HG02884 (cell line): Measurements from ENCODE around the gene LY6G6C.
"Not testable (repeated sequence)": the region's sequence is repeated elsewhere in the genome, so short reads cannot be mapped to it uniquely, and the experiment has no call there.

Source experiments
- ATAC-seq: cut with Tn5 transposase; IDR thresholded peaks from one replicate; pipeline ENCODE4 v1.9.1; 2021; ENCODE audit warnings: mild to moderate bottlenecking, moderate library complexity; ENCODE audit not compliant: unreplicated experiment

LY6G6C gene

DNA sequence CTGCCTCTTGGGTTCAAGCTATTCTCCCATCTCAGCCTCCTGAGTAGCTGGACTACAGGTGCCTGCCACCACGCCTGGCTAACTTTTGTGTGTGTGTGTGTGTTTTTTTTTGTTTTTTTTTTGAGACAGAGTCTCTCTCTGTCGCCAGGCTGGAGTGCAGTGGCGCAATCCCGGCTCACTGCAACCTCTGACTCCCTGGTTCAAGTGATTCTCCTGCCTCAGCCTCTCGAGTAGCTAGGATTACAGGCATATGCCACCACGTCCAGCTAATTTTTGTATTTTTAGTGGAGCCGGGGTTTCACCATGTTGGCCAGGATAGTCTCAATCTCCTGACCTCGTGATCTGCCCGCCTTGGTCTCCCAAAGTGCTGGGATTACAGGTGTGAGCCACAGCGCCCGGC lies 12.4 kb downstream of the LY6G6C start:
- not testable (repeated sequence) for ATAC-seq

GRCh38 chr6:31708224-31708623 lies 13.3 kb downstream of the LY6G6C start:
- ATAC-seq = no peak

DNA sequence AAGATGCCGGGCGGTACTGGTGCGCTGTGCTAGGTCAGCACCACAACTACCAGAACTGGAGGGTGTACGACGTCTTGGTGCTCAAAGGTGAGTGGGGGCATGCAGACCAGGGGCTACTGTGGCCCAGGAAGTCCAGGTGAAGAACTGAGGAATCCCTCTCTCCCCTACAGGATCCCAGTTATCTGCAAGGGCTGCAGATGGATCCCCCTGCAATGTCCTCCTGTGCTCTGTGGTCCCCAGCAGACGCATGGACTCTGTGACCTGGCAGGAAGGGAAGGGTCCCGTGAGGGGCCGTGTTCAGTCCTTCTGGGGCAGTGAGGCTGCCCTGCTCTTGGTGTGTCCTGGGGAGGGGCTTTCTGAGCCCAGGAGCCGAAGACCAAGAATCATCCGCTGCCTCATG lies 13.8 kb downstream of the LY6G6C start:
- no peak for ATAC-seq

DNA sequence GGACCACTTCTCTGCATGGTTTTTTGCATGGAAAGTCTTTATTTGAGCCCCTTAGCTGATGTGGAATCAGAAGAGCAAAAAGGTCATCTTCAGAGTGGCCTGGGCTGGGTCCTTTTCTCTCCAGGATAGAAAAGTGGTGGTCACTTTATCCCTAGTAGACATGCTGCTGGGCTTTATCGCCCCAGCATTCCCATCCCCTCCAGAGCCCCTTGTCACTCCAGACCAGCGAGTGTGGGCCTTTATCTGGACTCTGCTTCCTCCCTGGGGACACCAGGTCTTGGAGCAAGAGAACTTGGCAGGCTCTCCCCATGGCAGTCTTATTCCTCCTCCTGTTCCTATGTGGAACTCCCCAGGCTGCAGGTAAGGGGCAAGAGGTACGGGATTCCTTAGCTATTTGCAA lies 14.9 kb downstream of the LY6G6C start, which contains the start of gene LY6G6F:
Gene LY6G6F, plus strand, starts transcription at position 268 of the 400 bp plus-strand sequence. Its CDS starts 41 bp downstream, at position 309.
- ATAC-seq = no peak

DNA sequence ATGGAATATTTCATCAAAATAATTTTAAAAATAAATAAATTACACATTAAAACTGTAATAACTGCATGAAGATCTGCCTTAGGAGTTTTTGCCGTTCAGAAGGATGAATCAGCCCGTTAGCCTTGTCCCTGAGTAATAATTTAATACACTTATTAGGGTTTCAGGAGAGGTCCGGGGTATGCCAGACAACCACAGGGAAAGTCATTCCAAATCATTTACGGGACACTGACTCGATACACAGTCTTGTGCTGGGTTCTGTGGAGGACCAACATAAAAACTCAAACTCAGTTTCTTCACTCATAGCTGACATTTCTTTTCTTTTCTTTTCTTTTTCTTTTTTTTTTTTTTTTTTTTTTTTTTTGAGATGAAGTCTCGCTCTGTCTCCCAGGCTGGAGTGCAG lies 15.6 kb downstream of the LY6G6C start:
- no peak for ATAC-seq

DNA sequence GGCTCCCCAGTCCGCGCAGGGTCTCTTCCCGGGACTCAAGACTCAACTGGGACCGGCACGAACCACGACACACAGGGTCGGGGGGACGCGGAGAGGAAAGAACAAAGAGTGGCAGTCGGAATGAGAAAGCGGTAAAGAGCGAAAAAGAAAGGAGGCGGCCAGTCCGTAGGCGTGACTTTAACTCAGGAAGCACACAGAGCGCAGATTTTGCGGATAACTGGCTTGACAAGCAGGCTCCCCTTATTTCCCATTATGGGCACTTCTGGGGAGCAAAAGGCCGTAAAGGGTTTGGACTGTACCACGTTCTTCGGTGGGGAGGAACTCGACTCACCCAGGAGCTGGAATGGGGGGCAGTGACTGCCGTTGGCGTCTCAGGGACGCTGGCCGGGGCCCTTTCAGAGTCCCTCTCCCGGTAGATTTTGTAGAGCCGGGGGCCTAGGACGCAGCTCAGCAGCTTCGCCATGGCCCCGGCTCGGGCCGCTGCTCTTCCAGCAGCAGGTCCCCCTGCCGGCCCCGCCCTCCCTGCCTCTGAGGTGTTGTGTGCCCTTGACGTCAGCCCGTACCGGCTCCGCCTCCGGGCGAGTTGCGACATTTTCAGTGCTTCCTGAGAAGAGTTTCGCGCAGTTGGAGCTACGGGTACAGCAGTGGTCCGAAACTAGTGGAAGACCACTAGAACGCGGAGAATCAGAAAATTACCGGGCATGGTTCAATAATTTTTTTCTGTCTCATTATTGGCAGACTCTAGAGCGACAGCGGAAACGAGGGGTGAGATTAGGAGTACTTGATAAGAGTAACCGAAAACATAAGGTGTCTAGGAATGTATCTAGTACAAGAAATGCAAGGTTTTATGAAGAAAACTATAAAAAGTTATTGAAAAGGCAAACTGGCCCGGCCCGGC lies 18.5 kb downstream of the LY6G6C start, which contains the start of gene ABHD16A:
Gene ABHD16A, minus strand, starts transcription at position 506 of the 898 bp plus-strand sequence. Its CDS starts 43 bp downstream, at position 463.
- peak; percentile 80 for ATAC-seq

- ATAC-seq = no peak
Observed at GRCh38 chr6:31702405-31702818, 19.1 kb downstream of the LY6G6C start.

DNA sequence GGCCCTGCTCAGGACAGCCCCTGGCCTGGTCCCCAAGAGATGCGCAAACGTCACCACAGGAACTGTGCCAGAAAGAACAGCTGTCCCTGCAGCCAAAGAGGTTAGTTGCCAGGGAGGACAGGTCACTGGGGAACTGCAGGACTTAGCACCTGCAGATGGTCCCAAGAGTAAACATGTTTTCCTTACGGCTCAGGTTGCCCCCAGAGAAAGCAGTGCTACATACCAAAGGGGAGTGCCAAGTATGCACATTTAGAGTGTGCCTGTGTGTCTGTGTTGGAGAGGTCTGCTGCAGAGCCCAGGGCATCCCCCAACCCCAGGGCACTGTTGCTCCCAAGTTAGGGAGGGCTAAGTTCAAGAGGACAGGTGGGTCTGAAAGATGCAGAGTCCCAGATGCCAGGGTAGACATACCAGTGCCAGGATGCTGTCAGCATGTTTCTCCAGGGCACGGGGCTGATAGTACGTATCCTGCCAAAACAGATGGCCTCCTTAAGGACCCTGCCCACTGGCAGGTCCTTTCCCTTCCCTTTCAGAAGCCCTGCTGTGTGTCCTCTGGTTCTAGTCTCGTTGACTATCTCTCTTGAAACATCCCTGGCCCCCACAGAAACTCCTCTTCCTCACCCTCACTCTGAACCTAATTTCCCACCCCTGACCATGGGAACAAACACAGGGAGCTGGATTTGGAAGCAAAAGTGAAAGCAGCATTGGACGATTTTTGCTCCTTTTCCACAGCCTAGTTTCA lies 19.7 kb downstream of the LY6G6C start:
- ATAC-seq = no peak

- no peak for ATAC-seq
Observed at GRCh38 chr6:31700740-31701401, 20.7 kb downstream of the LY6G6C start.

GRCh38 chr6:31697555-31697954 lies 24.0 kb downstream of the LY6G6C start:
- ATAC-seq = no peak

- ATAC-seq = no peak
Observed at GRCh38 chr6:31693535-31693934, 28.0 kb downstream of the LY6G6C start.

DNA sequence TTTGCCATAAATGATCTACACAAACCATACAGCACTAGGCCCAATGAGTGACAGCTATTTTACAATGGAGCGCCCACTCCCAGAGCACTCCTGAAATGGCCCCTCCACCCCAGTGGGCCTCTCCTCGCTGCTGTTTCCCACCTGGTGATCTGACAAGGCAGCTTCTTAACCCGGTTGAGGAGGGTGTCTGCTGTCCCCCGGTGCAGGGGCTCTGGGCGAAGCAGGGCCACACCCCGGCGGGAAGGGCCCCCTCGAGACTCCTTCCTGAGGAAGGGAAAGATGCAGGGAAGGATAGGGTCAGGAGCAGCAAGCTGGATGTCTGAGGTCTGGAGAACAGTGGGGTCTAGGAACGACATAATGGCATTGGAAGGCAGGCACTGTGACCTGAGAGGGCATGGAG lies 28.7 kb downstream of the LY6G6C start:
- no peak for ATAC-seq

DNA sequence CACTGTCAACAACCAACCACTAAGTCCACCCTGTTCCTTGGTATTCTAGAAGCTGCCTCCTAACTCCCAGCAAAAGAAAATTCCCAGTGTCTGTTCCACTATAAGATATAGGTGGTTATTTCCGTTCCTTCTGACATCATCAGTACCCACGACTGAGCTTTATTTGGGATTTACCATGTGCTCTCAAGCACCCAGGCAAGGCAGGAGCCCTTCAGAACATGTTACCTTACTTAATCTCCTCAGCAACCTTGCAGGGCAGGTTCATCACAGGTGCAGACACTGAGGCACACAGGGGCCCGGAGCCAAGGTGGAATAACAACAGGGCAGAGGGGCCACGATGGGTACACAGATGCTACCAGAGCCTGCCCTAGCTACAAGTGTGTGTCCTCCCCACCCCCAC lies 29.2 kb downstream of the LY6G6C start:
- ATAC-seq = no peak

- no peak for ATAC-seq
Observed at GRCh38 chr6:31691564-31692108, 29.9 kb downstream of the LY6G6C start.

DNA sequence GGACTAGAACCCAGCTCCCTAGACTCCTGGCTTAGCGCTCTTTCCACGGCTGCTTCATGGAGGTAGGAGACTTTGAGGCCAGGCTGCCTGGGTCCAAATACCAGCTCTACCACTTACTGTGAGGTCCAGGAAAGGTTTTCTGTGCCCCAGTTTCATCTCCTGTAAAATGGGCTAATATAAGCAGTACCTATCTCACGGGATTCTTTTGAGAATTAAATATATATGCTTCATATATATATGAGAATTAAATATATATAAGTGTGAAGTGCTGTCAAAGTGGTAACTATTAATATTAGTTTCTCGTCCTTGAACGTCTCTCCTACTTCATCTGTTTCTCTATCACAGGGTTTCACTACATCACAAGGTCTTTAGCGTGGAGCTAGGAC lies 30.5 kb downstream of the LY6G6C start:
- no peak for ATAC-seq

DNA sequence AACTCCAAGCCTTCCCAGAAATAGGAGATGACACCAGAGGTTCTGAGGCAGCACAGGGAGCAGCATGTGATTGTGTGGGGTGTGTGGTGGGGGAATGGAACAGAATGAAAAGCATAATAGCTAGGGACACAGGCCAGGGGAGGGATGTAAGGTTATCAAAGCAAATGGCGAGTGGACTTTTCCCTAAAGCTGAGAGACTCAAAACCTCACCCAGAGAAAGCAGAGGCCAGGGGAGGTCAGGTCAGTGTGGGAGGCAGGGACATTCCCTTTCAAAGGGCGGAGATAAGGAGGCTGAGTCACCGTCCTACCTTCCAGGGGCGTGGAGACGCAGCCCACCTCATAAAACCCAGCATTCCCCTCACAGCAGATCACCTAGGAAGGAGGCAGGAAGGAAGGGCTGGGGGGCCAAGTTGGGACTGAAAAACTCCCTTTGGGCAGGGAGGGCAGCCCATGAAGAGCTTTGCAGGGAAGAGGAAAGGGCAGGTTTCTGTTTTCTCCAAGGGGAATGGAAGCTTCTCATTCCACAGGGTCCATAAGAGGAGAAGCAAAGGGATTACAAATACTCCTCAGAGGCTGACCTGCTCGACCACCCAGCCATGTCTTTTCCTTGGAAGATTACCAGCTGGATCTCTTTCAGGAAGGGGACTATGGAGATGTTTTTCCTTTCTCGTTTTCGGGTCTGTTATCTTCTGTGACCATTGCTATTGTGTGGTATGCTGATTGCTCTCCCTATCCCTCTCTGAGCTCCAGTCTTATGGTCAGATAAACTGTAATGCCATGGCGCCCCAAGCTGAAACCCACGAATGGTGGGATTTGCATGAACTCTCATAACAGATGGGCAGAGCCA lies 31.1 kb downstream of the LY6G6C start:
- no peak for ATAC-seq

DNA sequence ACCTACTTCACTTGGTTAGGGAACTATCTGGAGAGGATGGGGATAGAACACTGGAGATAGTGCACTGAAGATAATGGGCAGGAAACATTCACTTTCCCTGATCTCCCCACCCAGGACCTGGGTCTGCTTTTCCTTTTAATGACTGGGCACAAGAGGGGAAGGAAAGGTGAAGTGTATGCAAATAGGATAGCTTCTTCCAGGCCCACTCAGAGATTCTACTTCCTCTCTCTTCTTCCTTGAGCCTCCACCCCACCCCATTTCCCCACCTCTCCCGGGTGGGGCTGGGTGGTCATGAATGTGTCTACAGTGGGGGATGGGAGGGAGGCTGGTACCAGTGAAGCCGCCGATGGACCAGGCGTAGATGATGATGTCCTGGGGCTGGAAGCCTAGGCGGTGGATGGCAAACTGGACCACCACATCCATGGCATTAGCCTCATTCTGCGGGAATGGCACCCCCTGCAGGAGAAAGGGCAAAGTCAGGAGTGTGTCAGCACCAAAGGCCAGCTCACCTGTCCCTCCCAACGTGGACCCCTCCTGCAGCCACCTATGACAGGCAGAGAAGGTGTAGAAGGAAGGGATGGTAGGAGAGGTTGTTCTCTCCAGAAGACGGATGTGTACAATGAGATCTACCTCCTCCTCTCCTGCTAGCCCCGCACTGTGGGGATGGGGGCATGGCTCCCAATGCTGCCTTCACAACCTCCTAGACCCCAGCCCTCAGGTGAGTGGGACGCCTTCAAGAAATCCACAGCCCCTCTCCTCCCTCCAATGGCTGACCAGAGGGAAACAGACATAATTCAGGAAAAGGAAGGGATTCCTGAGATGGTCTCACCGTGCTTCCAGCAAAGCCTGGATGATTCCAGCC lies 32.1 kb downstream of the LY6G6C start:
- no peak for ATAC-seq

GRCh38 chr6:31687860-31688693 lies 33.5 kb downstream of the LY6G6C start:
- no peak for ATAC-seq
